ENCODE results near the gene HDAC4. TPM values are rescaled to one million over a fixed set of nuclear protein-coding genes. Genes with fewer than 3 reads are reported as not detected.

HDAC4 gene
- total and polyA plus RNA-seq, 8 donors, result 1.7 to 98.8 (median 24.5) TPM

- H3K27ac ChIP-seq, result peak overlapping the region in 3 of 5 donors; percentile 9 to 61 (median 43)
- no peaks in the 10 kb centered on the region for H3K27me3 ChIP-seq
- no peak for DNase-seq
- H3K4me3 ChIP-seq, result no peak overlapping the region
- intact Hi-C loops (cut with DNase I; ENCODE audit: low total_unique reads), result no loop called here
- H3K4me1 ChIP-seq, result peaks cover 15 to 62% (median 32%) of the 10 kb centered on the region in 4 donors
- peaks cover 0 to 12% (median 0%) of the 10 kb centered on the region in 4 donors for H3K36me3 ChIP-seq
- H3K9me3 ChIP-seq, result no peaks in the 10 kb centered on the region
- TF ChIP-seq CTCF (IDR thresholded peaks at IDR 0.05), result no peak
- TF ChIP-seq POLR2A (IDR thresholded peaks at IDR 0.05), result no peak
- no peak for TF ChIP-seq EP300 (IDR thresholded peaks at IDR 0.05)
- no peak for TF ChIP-seq POLR2AphosphoS5 (IDR thresholded peaks at IDR 0.05)
- 62 to 82% (median 72%) methylated on average over 26 of the region's 26 CpGs for WGBS, 5 donors
These were observed 170.3 kb downstream of the HDAC4 start for GRCh38 chr2:239230318-239231052.

GRCh38 chr2:239229545-239230279 is 171.1 kb downstream of the HDAC4 start:
- H3K27me3 ChIP-seq, result no peaks in the 10 kb centered on the region
- TF ChIP-seq CTCF (IDR thresholded peaks at IDR 0.05), result no peak
- no peak for TF ChIP-seq POLR2AphosphoS5 (IDR thresholded peaks at IDR 0.05)
- no peak for TF ChIP-seq POLR2A (IDR thresholded peaks at IDR 0.05)
- WGBS, 5 donors, result 86 to 91% (median 89%) methylated on average over 11 of the region's 11 CpGs
- no peaks in the 10 kb centered on the region for H3K9me3 ChIP-seq
- H3K27ac ChIP-seq, result peak overlapping the region in 2 of 5 donors; percentile 15 to 43
- H3K36me3 ChIP-seq, result peaks cover 0 to 7% (median 0%) of the 10 kb centered on the region in 4 donors
- H3K4me3 ChIP-seq, result no peak overlapping the region
- H3K4me1 ChIP-seq, result peaks cover 18 to 70% (median 37%) of the 10 kb centered on the region in 4 donors
- peak in 1 of 2 donors; percentile 8 for DNase-seq
- intact Hi-C loops (cut with DNase I; ENCODE audit: low total_unique reads), result no loop called here

GRCh38 chr2:239227661-239228371 is 173.0 kb downstream of the HDAC4 start:
- DNase-seq, result peak; percentile 26 to 59
- peak overlapping the region in 4 of 5 donors; percentile 87 to 93 (median 90) for H3K27ac ChIP-seq

More at GRCh38 chr2:239227661-239228371, 173.0 kb downstream of the HDAC4 start:
- no peaks in the 10 kb centered on the region for H3K36me3 ChIP-seq
- H3K27me3 ChIP-seq, result no peaks in the 10 kb centered on the region
- H3K4me3 ChIP-seq, result no peak overlapping the region
- TF ChIP-seq EP300 (IDR thresholded peaks at IDR 0.05), result no peak
- TF ChIP-seq POLR2AphosphoS5 (IDR thresholded peaks at IDR 0.05), result no peak
- no peak for TF ChIP-seq CTCF (IDR thresholded peaks at IDR 0.05)
- TF ChIP-seq POLR2A (IDR thresholded peaks at IDR 0.05), result no peak
- WGBS, 5 donors, result 71 to 75% (median 75%) methylated on average over 14 of the region's 14 CpGs
- intact Hi-C loops (cut with DNase I; ENCODE audit: low total_unique reads), result no loop called here
- no peaks in the 10 kb centered on the region for H3K9me3 ChIP-seq
- peaks cover 36 to 84% (median 56%) of the 10 kb centered on the region in 4 donors for H3K4me1 ChIP-seq

Data from stomach (tissue), 9 donors.